ENCODE results near the gene MACC1. TPM values are rescaled to one million over a fixed set of nuclear protein-coding genes. Genes with fewer than 3 reads are reported as not detected.

MACC1 gene
- total RNA-seq, 4 donors from 2014 or later: 0.33 to 11.6 (median 0.44) TPM; not detected in 1

- no peak for TF ChIP-seq CTCF (IDR thresholded peaks at IDR 0.05; ENCODE audit: low read depth)
These were observed 20.4 kb upstream of the MACC1 start for GRCh38 chr7:20237464-20238193.

GRCh38 chr7:20236790-20237189 lies 19.6 kb upstream of the MACC1 start:
- no peak for TF ChIP-seq CTCF (IDR thresholded peaks at IDR 0.05; ENCODE audit: low read depth)

- TF ChIP-seq CTCF (IDR thresholded peaks at IDR 0.05; ENCODE audit: low read depth): no peak
These were observed 18.9 kb upstream of the MACC1 start for GRCh38 chr7:20236043-20236442.

- TF ChIP-seq CTCF (IDR thresholded peaks at IDR 0.05; ENCODE audit: low read depth): no peak
These were observed 18.1 kb upstream of the MACC1 start for GRCh38 chr7:20235288-20235687.

- TF ChIP-seq CTCF (IDR thresholded peaks at IDR 0.05; ENCODE audit: low read depth): no peak
These were observed 16.2 kb upstream of the MACC1 start for GRCh38 chr7:20233362-20233761.

- TF ChIP-seq CTCF (IDR thresholded peaks at IDR 0.05; ENCODE audit: low read depth): no peak
These were observed 15.7 kb upstream of the MACC1 start for GRCh38 chr7:20232848-20233247.

GRCh38 chr7:20229646-20230500 lies 12.7 kb upstream of the MACC1 start:
- TF ChIP-seq CTCF (IDR thresholded peaks at IDR 0.05; ENCODE audit: low read depth): no peak

Data from subcutaneous adipose tissue (tissue), 4 donors.